SK-N-SH (cell line): ENCODE results near the gene NDUFAF5.
A peak's percentile ranks its signal among the peaks of the same experiment; 100 is the strongest.

Experiments
- CTCF ChIP-seq: fragments of 200-600 bp; sonication (generic); IDR thresholded peaks from 2 replicates; pipeline ENCODE4 v1.6.1; 2017; ENCODE audit warnings: antibody characterized with exemption, mild to moderate bottlenecking, moderate library complexity
- NFIC ChIP-seq: IDR thresholded peaks from 2 replicates; pipeline ENCODE4 v1.4.0; 2012; ENCODE audit warnings: borderline replicate concordance
- POLR2AphosphoS5 ChIP-seq: IDR thresholded peaks from 2 replicates; pipeline ENCODE4 v1.6.1; 2012; ENCODE audit warnings: low read depth, low read length
- RAD21 ChIP-seq: IDR thresholded peaks from 2 replicates; pipeline ENCODE4 v1.6.1; 2012; ENCODE audit warnings: mild to moderate bottlenecking, low read length

GRCh38 chr20:13784893-13785715, at the start of gene NDUFAF5, which contains the start of gene ESF1:
- no peak for TF ChIP-seq RAD21
- TF ChIP-seq POLR2AphosphoS5: peak; percentile 30; the same call in 1 of the 2 replicates
- TF ChIP-seq CTCF: no peak
- peak; percentile 4; the same call in 1 of the 2 replicates for TF ChIP-seq NFIC
